ENCODE measurements around the gene EFCAB8.
A peak's percentile ranks its signal among the peaks of the same experiment; 100 is the strongest.

EFCAB8 gene

DNA sequence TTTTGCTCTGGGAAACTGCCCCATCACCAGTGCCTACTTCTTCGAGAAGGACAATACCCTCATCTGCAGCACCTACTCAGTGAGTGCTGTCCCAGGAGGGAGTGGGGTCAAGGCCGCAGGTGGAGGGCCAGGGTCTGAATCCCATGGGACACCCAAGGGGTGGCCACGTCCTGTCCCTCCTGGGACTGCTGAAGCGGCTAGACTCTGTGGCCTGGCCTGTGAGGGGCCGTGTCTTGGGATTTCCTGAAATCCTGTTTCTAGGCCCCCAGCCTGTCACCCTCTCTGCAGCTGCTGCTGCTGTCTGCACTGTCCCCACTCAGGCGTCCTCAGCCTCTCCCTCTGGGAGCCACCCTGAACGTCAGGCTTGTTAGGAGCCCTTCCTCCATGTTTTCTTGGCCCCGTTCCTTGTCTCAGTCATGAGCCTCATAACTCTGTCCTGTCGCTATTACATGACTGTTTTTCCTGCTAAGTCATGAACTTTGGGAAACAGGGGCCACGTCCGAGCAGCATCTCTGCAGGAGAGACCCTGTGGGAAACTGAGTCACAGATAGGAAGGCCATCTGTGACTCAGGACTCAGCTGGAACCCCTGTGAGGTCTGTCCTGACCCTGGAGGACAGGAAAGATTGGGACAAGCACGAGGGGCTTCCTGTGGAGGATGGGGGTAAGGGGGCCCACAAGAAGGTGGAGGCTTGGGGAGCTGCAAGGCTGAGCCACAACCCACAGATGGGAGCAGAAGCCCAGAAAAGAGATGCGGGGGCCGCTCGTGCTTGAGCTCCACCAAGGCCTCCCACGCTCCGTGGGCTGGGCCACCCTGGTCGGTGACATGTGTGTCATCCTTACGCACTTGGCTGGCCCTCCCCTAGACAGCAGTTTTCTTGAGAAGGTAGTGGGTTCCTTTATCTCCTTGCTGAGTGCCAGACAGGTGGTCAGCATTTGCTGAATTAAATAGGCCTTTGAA lies 49.9 kb downstream of the EFCAB8 start:
- H3K27ac ChIP-seq: no peak overlapping the region
- no peaks in the 10 kb centered on the region for H3K27me3 ChIP-seq
- H3K36me3 ChIP-seq: no peaks in the 10 kb centered on the region
- no peak overlapping the region for H3K4me3 ChIP-seq
- H3K9me3 ChIP-seq: peaks cover 0 to 5% (median 0%) of the 10 kb centered on the region in 3 donors
- no peak for DNase-seq
- intact Hi-C loops (cut with DNase I; ENCODE audit: low total_unique reads): no loop called here
- TF ChIP-seq CTCF (IDR thresholded peaks at IDR 0.05): no peak
- H3K4me1 ChIP-seq: no peaks in the 10 kb centered on the region

DNA sequence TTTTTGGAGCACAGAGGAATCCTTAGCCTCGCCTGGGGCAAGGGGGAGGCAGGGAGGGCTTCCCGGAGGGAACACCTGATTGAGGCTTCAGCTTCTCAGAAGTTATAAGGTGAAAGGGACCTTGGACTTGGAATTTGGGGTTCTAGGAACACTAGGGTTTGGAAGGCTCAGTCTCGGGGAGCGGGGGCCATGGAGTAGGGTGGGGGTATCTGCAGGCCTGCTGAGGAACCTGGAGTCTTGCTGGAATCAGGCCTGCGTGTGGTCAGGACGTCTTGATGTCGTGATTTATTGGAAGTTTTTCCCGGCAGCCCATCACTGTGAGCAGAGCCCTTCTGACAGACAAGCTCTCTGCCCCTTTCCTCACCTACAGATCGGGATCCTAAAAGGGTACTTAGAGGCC lies 50.7 kb downstream of the EFCAB8 start:
- intact Hi-C loops (cut with DNase I; ENCODE audit: low total_unique reads): no loop called here
- no peaks in the 10 kb centered on the region for H3K36me3 ChIP-seq
- H3K4me1 ChIP-seq: no peaks in the 10 kb centered on the region
- H3K4me3 ChIP-seq: no peak overlapping the region
- peaks cover 0 to 10% (median under 1%) of the 10 kb centered on the region in 3 donors for H3K9me3 ChIP-seq
- TF ChIP-seq CTCF (IDR thresholded peaks at IDR 0.05): no peak
- H3K27ac ChIP-seq: no peak overlapping the region
- no peak for DNase-seq
- H3K27me3 ChIP-seq: no peaks in the 10 kb centered on the region

GRCh38 chr20:32909896-32910571 lies 51.3 kb downstream of the EFCAB8 start:
- H3K27me3 ChIP-seq: no peaks in the 10 kb centered on the region
- H3K27ac ChIP-seq: no peak overlapping the region
- H3K36me3 ChIP-seq: no peaks in the 10 kb centered on the region
- intact Hi-C loops (cut with DNase I; ENCODE audit: low total_unique reads): no loop called here
- TF ChIP-seq CTCF (IDR thresholded peaks at IDR 0.05): no peak
- H3K4me3 ChIP-seq: no peak overlapping the region
- H3K4me1 ChIP-seq: no peaks in the 10 kb centered on the region
- peaks cover 0 to 10% (median 6%) of the 10 kb centered on the region in 3 donors for H3K9me3 ChIP-seq
- peak in 1 of 2 donors; percentile 55 for DNase-seq

DNA sequence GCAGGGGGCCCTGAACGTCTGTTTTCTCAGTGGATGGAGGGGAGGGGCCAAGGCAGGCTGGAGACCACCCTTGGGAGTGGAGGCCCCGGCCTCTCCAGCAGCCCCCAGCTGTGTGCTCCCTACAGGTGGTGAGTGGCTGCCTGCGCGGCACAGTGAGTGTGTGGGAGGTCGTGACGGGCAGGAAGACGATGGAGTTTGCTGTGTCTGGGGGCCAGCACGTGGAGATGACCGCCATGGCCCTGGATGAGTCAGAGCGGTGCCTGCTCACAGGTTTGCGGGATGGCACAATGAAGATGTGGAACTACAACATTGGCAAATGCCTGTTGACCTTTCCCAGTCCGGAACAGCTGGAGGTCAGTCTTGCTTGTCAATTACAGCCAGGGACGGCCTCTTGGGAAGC lies 52.6 kb downstream of the EFCAB8 start:
- H3K4me1 ChIP-seq: no peaks in the 10 kb centered on the region
- peaks cover 0 to 22% (median 20%) of the 10 kb centered on the region in 3 donors for H3K9me3 ChIP-seq
- no peak for TF ChIP-seq CTCF (IDR thresholded peaks at IDR 0.05)
- intact Hi-C loops (cut with DNase I; ENCODE audit: low total_unique reads): no loop called here
- H3K4me3 ChIP-seq: no peak overlapping the region
- DNase-seq: peak in 1 of 2 donors; percentile 48
- H3K36me3 ChIP-seq: peaks cover 0 to 7% (median 0%) of the 10 kb centered on the region in 3 donors
- H3K27me3 ChIP-seq: no peaks in the 10 kb centered on the region
- H3K27ac ChIP-seq: no peak overlapping the region

GRCh38 chr20:32912688-32913087 lies 54.0 kb downstream of the EFCAB8 start:
- intact Hi-C loops (cut with DNase I; ENCODE audit: low total_unique reads): no loop called here
- Histone ChIP-seq H3K36me3 (peaks cover 0 to 7% (median 0%) of the 10 kb centered on the region in 3 donors), H3K27me3 (no peaks in the 10 kb centered on the region), H3K27ac (no peak overlapping the region), H3K9me3 (peaks cover 0 to 30% (median 28%) of the 10 kb centered on the region in 3 donors), H3K4me1 (no peaks in the 10 kb centered on the region), H3K4me3 (no peak overlapping the region)
- DNase-seq: no peak
- no peak for TF ChIP-seq CTCF (IDR thresholded peaks at IDR 0.05)
